Kidney (tissue), 14 donors: ENCODE measurements around the gene ENTPD2. TPM values are rescaled to one million over a fixed set of nuclear protein-coding genes. Genes with fewer than 3 reads are reported as not detected.

ENCODE experiments used
- DNase-seq, 5 donors: peaks; one replicate each; pipeline ENCODE4 v3.0.0-alpha.2; 2013 to 2020
- FAIRE-seq: peaks from 2 replicates; lab custom pipeline; 2012; peaks lifted over from hg19 to GRCh38; lab: Jason Lieb, UNC
- H3K27ac ChIP-seq, 2 donors: one replicate each; pipeline ENCODE4 v1.7.0; 2013; ENCODE audit warnings: low read depth in 2 of 2, low read length in 2 of 2, inconsistent platforms in 1 of 2
- H3K27me3 ChIP-seq: one replicate; pipeline ENCODE4 v1.7.1; 2013; ENCODE audit warnings: low read length, inconsistent platforms; ENCODE audit not compliant: control insufficient read depth, insufficient read depth
- H3K36me3 ChIP-seq, 3 donors: one replicate each; pipeline versions ENCODE4 v1.7.0 to v1.7.1; 2013; ENCODE audit warnings: low read length in 3 of 3, control low read depth in 1 of 3, inconsistent platforms in 1 of 3; ENCODE audit not compliant: insufficient read depth in 3 of 3, control insufficient read depth in 2 of 3
- H3K4me1 ChIP-seq, 3 donors: one replicate each; pipeline versions ENCODE4 v1.7.0 to v1.7.1; 2013; ENCODE audit warnings: low read length in 3 of 3, inconsistent platforms in 1 of 3, low read depth in 1 of 3; ENCODE audit not compliant: control insufficient read depth in 2 of 3, insufficient read depth in 2 of 3
- H3K4me3 ChIP-seq, 3 donors: one replicate each; pipeline versions ENCODE4 v1.7.0 to v1.8.1; 2013; ENCODE audit warnings: low read length in 3 of 3, control low read depth in 1 of 3, inconsistent platforms in 1 of 3
- H3K9ac ChIP-seq, 3 donors: one replicate each; pipeline versions ENCODE4 v1.7.0 to v1.7.1; 2013; ENCODE audit warnings: low read length in 3 of 3, control low read depth in 1 of 3, inconsistent platforms in 1 of 3
- H3K9me3 ChIP-seq, 3 donors: one replicate each; pipeline versions ENCODE4 v1.7.0 to v1.7.1; 2013; ENCODE audit warnings: low read length in 3 of 3, control low read depth in 1 of 3, inconsistent platforms in 1 of 3; ENCODE audit not compliant: control insufficient read depth in 2 of 3, insufficient read depth in 1 of 3
- CTCF ChIP-seq: IDR thresholded peaks from 3 replicates; pipeline ENCODE4 v1.5.1; 2012; ENCODE audit warnings: mild to moderate bottlenecking, moderate library complexity, borderline replicate concordance; ENCODE audit not compliant: insufficient read depth; ENCODE audit errors: extremely low read depth
- intact Hi-C: fragments of 100-400 bp; cut with DNase I; formaldehyde crosslinking; loops from one replicate; pipeline ENCODE4 v1.11.1; 2022
- polyA plus RNA-seq: library from polyadenylated mRNA; stranded (reverse); fragments of 350-450 nt; fragmentation: Illumina TruSeq; extraction: RNeasy Lipid Tissue Mini Kit (QIAGEN cat#74804); gene quantifications from one replicate; pipeline ENCODE4 v1.2.3, GENCODE V29; 2014; ENCODE audit warnings: low read depth, low replicate concordance; ENCODE audit not compliant: insufficient read depth
- total RNA-seq: library from RNA; stranded (reverse); fragmentation: NEBNext Ultra II Directional; extraction: Animal tissue kit (Norgen Biotek cat#: 25700); gene quantifications from one replicate; pipeline ENCODE4 v1.2.1, GENCODE V29; 2021
- donor health status: control.
- donor health status: control.
- donor health status: control.
- donor health status: control.
- donor health status: control.
- donor health status: DM: yes; HTN: yes; CAD: no.
- donor health status: Normal renal cell carcinoma (clear cell type).

ENTPD2 gene
- total and polyA plus RNA-seq, 2 donors from 2014 or later: 5.5 to 9.3 TPM

DNA sequence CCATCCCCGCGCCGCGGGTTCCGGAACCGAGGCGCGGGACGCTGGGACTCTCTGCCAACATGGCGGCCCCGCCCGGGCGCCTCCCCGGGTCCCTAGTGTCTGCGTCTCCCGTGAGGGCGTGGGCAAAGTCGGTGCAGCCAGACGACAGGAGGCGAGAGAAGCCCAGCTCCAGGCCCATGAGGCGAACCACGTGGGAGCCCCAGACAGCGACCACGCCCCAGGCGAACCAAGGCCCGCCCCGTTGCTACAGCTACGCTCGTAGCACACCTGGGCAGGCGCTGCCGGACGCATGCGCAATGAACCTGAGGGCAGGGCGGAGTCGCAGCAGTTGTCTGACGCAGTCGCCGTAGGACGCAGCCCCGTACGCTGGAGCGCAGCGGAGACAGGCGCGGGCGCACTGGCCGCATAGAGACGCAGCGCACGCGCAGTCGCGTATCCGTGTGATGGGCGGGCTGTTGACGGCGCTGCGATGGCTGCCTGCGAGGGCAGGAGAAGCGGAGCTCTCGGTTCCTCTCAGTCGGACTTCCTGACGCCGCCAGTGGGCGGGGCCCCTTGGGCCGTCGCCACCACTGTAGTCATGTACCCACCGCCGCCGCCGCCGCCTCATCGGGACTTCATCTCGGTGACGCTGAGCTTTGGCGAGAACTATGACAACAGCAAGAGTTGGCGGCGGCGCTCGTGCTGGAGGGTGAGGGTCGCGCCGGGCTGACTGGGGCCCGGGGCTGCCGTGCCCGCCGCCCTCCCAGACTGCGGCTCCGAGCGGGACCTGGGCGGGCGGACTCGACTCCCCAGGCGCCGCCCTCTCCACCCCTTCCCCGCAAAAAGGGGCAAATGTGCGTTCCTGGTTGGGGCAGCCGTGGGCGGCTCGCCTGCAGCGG lies 32.9 kb upstream of the ENTPD2 start, which contains the start of gene MAN1B1:
Gene MAN1B1, plus strand, starts transcription at position 455 of the 878 bp plus-strand sequence. Its CDS starts 15 bp downstream, at position 470.
- H3K4me3 ChIP-seq: peak within 1 kb of the TSS; percentile 52 to 74 (median 64)
- no peaks in the 10 kb centered on the region for H3K27me3 ChIP-seq
- no peaks in the 10 kb centered on the region for H3K9me3 ChIP-seq
- TF ChIP-seq CTCF: no peak
- H3K27ac ChIP-seq: peak within 1 kb of the TSS; percentile 82
- H3K9ac ChIP-seq: peak within 1 kb of the TSS; percentile 22 to 66 (median 57)
- FAIRE-seq (peak; percentile 11), DNase-seq (peak; percentile 99 to 100 (median 99))
- intact Hi-C loops: no loop called here
- H3K36me3 ChIP-seq: peaks cover 2 to 10% (median 5%) of the 10 kb centered on the region in 3 donors
- peaks cover 0 to 9% (median 0%) of the 10 kb centered on the region in 3 donors for H3K4me1 ChIP-seq

- FAIRE-seq: no peak
- Histone ChIP-seq H3K9ac (peak overlapping the region in 2 of 3 donors; percentile 57 to 66), H3K9me3 (no peaks in the 10 kb centered on the region), H3K4me1 (peaks cover 0 to 9% (median 0%) of the 10 kb centered on the region in 3 donors), H3K27ac (peak overlapping the region; percentile 82), H3K4me3 (peak overlapping the region; percentile 52 to 74 (median 64)), H3K27me3 (no peaks in the 10 kb centered on the region), H3K36me3 (peaks cover 2 to 7% (median 7%) of the 10 kb centered on the region in 3 donors)
- no peak for TF ChIP-seq CTCF
- intact Hi-C loops: no loop called here
- DNase-seq: peak in 4 of 5 donors; percentile 9 to 90 (median 56)
These were observed 32.2 kb upstream of the ENTPD2 start for GRCh38 chr9:137085920-137086530.

GRCh38 chr9:137084526-137084925 lies 30.7 kb upstream of the ENTPD2 start:
- no peak for TF ChIP-seq CTCF
- DNase-seq: peak in 2 of 5 donors; percentile 44 to 74
- Histone ChIP-seq H3K36me3 (peaks cover 2 to 9% (median 6%) of the 10 kb centered on the region in 3 donors), H3K9me3 (no peaks in the 10 kb centered on the region), H3K27me3 (peaks cover 7% of the 10 kb centered on the region), H3K4me3 (no peak overlapping the region), H3K4me1 (peaks cover 0 to 9% (median 0%) of the 10 kb centered on the region in 3 donors), H3K9ac (no peak overlapping the region), H3K27ac (no peak overlapping the region)
- intact Hi-C loops: no loop called here
- FAIRE-seq: no peak
